GM10266 (cell line): Measurements from ENCODE around the gene RHOA.

ENCODE experiments used
- DNase-seq: peaks from one replicate; pipeline ENCODE4 v3.0.0; 2012; ENCODE audit errors: extremely low spot score
- CTCF ChIP-seq: IDR thresholded peaks from 2 replicates; pipeline ENCODE4 v1.5.1; 2012; ENCODE audit warnings: mild to moderate bottlenecking, low read depth; ENCODE audit not compliant: control insufficient read depth, insufficient read depth; ENCODE audit errors: missing control alignments

Gene RHOA

GRCh38 chr3:49421890-49422378 is 10.2 kb upstream of the RHOA start:
- TF ChIP-seq CTCF = no peak
- DNase-seq = no peak

GRCh38 chr3:49417516-49418120 is 5.8 kb upstream of the RHOA start:
- DNase-seq = no peak
- TF ChIP-seq CTCF = no peak

- DNase-seq = no peak
- no peak for TF ChIP-seq CTCF
Measured at GRCh38 chr3:49416867-49417266, 5.1 kb upstream of the RHOA start.

GRCh38 chr3:49415931-49416601 is 4.3 kb upstream of the RHOA start:
- no peak for TF ChIP-seq CTCF
- peak; percentile 54 for DNase-seq

GRCh38 chr3:49414753-49415152 is 3.0 kb upstream of the RHOA start:
- TF ChIP-seq CTCF = no peak

GRCh38 chr3:49413338-49413734 is 1.6 kb upstream of the RHOA start:
- DNase-seq = no peak
- no peak for TF ChIP-seq CTCF

More at GRCh38 chr3:49414753-49415152, 3.0 kb upstream of the RHOA start:
- no peak for DNase-seq

- TF ChIP-seq CTCF = no peak
- DNase-seq = no peak
Measured at GRCh38 chr3:49412632-49413337, 1.0 kb upstream of the RHOA start.
